H1 (cell line): Measurements from ENCODE around the gene GSAP. TPM values are rescaled to one million over a fixed set of nuclear protein-coding genes. Genes with fewer than 3 reads are reported as not detected.

Experiments
- CTCF ChIA-PET: fragments of 300-600 bp; sonication (Branson Sonifier 250); formaldehyde crosslinking; loops from one replicate; lab custom pipeline; 2021; ENCODE audit not compliant: partially characterized antibody; lab: Charles Lee
- POLR2A ChIA-PET: fragments of 300-600 bp; sonication (Branson Sonifier 250); formaldehyde crosslinking; loops from one replicate; lab custom pipeline; 2021; ENCODE audit warnings: inconsistent platforms; ENCODE audit not compliant: partially characterized antibody; lab: Charles Lee
- DNase-seq, 2 experiments: peaks; one replicate each; pipeline versions ENCODE4 v3.0.0 to v3.0.0-alpha.2; 2010 to 2022; ENCODE audit warnings: low spot score in 2 of 2, low read depth in 1 of 2, mixed read lengths in 1 of 2
- FAIRE-seq: peaks from 2 replicates; lab custom pipeline; 2011; peaks lifted over from hg19 to GRCh38; lab: Jason Lieb, UNC
- H2AFZ ChIP-seq: 2 replicates; pipeline ENCODE4 v1.8.1; 2012; ENCODE audit warnings: low read length, inconsistent platforms
- H2AK5ac ChIP-seq: 2 replicates; pipeline ENCODE4 v1.6.1; 2013; ENCODE audit warnings: low read depth, low read length
- H2BK120ac ChIP-seq: replicated peaks from 2 replicates; pipeline ENCODE3; 2013; ENCODE audit warnings: low read depth, low read length, inconsistent platforms
- H2BK12ac ChIP-seq: 2 replicates; pipeline ENCODE4 v1.6.1; 2013; ENCODE audit warnings: low read depth, low read length
- H2BK15ac ChIP-seq: 2 replicates; pipeline ENCODE4 v1.6.1; 2013; ENCODE audit warnings: low read length
- H2BK20ac ChIP-seq: 2 replicates; pipeline ENCODE4 v1.6.1; 2013; ENCODE audit warnings: low read length
- H2BK5ac ChIP-seq: 2 replicates; pipeline ENCODE4 v1.6.1; 2013; ENCODE audit warnings: low read depth, low read length
- H3K14ac ChIP-seq: 2 replicates; pipeline ENCODE4 v1.6.1; 2013; ENCODE audit warnings: inconsistent platforms; ENCODE audit not compliant: insufficient read length
- H3K18ac ChIP-seq: 2 replicates; pipeline ENCODE4 v1.6.1; 2013; ENCODE audit warnings: low read length; ENCODE audit errors: extremely low read depth
- H3K23ac ChIP-seq: 2 replicates; pipeline ENCODE4 v1.6.1; 2013; ENCODE audit warnings: inconsistent platforms; ENCODE audit not compliant: insufficient read length
- H3K23me2 ChIP-seq: 2 replicates; pipeline ENCODE4 v1.6.1; 2013; ENCODE audit warnings: low read depth, low read length
- H3K27ac ChIP-seq: 2 replicates; pipeline ENCODE4 v1.6.1; 2011; ENCODE audit warnings: low read depth, low read length, inconsistent platforms
- H3K27me3 ChIP-seq, 4 experiments: replicated peaks in 1 of 4; 1 replicate in 1 of 4; 2 replicates in 3 of 4; pipeline versions ENCODE4 v1.6.1 to v1.8.1; 2011 to 2013; ENCODE audit warnings: low read length in 3 of 4, mild to moderate bottlenecking in 3 of 4, inconsistent platforms in 2 of 4, mixed read lengths in 2 of 4, moderate library complexity in 1 of 4; ENCODE audit not compliant: control insufficient read depth in 3 of 4, insufficient read depth in 3 of 4; ENCODE audit errors: extremely low read depth in 1 of 4
- H3K36me3 ChIP-seq, 4 experiments: 2 replicates each; pipeline versions ENCODE4 v1.6.1 to v1.8.1; 2011 to 2013; ENCODE audit warnings: mild to moderate bottlenecking in 4 of 4, low read length in 3 of 4, moderate library complexity in 2 of 4, control low read depth in 1 of 4, inconsistent platforms in 1 of 4; ENCODE audit not compliant: insufficient read depth in 4 of 4, control insufficient read depth in 2 of 4
- H3K4ac ChIP-seq: replicated peaks from 2 replicates; pipeline ENCODE3; 2013; ENCODE audit warnings: low read length, low read depth, mixed read lengths, inconsistent platforms; ENCODE audit not compliant: insufficient read length
- H3K4me1 ChIP-seq, 4 experiments: replicated peaks in 1 of 4; 1 replicate in 1 of 4; 2 replicates in 3 of 4; pipeline versions ENCODE4 v1.6.1 to v1.8.1; 2011 to 2013; ENCODE audit warnings: low read length in 3 of 4, inconsistent platforms in 2 of 4, mixed read lengths in 1 of 4; ENCODE audit not compliant: insufficient read depth in 4 of 4, control insufficient read depth in 3 of 4
- H3K4me2 ChIP-seq, 2 experiments: 2 replicates each; pipeline versions ENCODE4 v1.6.1 to v1.8.1; 2011 to 2013; ENCODE audit warnings: low read depth in 2 of 2, low read length in 2 of 2, control low read depth in 1 of 2, inconsistent platforms in 1 of 2, mild to moderate bottlenecking in 1 of 2; ENCODE audit not compliant: insufficient read depth in 1 of 2
- H3K4me3 ChIP-seq, 4 experiments: fragments of 200-600, 300-600 bp in 1 of 4; sonication (generic), shearing (Covaris generic), sonication (Bioruptor Twin) in 1 of 4; 2 replicates each; pipeline versions ENCODE4 v1.5.1 to v1.8.1; 2011 to 2016; ENCODE audit warnings: low read length in 4 of 4, low read depth in 3 of 4, control low read depth in 2 of 4, inconsistent platforms in 2 of 4, mild to moderate bottlenecking in 2 of 4, mixed read lengths in 1 of 4, moderate library complexity in 1 of 4; ENCODE audit not compliant: insufficient read depth in 2 of 4; ENCODE audit errors: extremely low read depth in 1 of 4
- H3K56ac ChIP-seq: replicated peaks from 2 replicates; pipeline ENCODE3; 2013; ENCODE audit warnings: low read depth, mild to moderate bottlenecking, mixed read lengths, low read length, inconsistent platforms; ENCODE audit not compliant: insufficient read length
- H3K79me1 ChIP-seq: 2 replicates; pipeline ENCODE4 v1.6.1; 2013; ENCODE audit warnings: low read depth, low read length, control low read depth
- H3K79me2 ChIP-seq, 2 experiments: 2 replicates each; pipeline versions ENCODE4 v1.6.1 to v1.8.1; 2012 to 2013; ENCODE audit warnings: low read length in 2 of 2, mild to moderate bottlenecking in 2 of 2, inconsistent platforms in 1 of 2; ENCODE audit not compliant: insufficient read depth in 2 of 2, control insufficient read depth in 1 of 2
- H3K9ac ChIP-seq, 4 experiments: replicated peaks in 1 of 4; 1 replicate in 1 of 4; 2 replicates in 3 of 4; pipeline versions ENCODE4 v1.6.1 to v1.8.1; 2011 to 2013; ENCODE audit warnings: low read depth in 3 of 4, low read length in 3 of 4, control low read depth in 2 of 4, mild to moderate bottlenecking in 2 of 4, moderate library complexity in 2 of 4, inconsistent platforms in 1 of 4; ENCODE audit errors: extremely low read depth in 1 of 4
- H3K9me3 ChIP-seq, 2 experiments: 2 replicates each; pipeline versions ENCODE4 v1.6.1 to v1.8.1; 2012 to 2013; ENCODE audit warnings: mild to moderate bottlenecking in 2 of 2, moderate library complexity in 2 of 2, control low read depth in 1 of 2, inconsistent platforms in 1 of 2, low read depth in 1 of 2, low read length in 1 of 2, mixed read lengths in 1 of 2; ENCODE audit not compliant: insufficient read depth in 2 of 2
- H4K20me1 ChIP-seq, 2 experiments: replicated peaks in 1 of 2; 2 replicates each; pipeline versions ENCODE3 to v1.8.1; 2011 to 2013; ENCODE audit warnings: inconsistent platforms in 2 of 2, low read length in 2 of 2, mild to moderate bottlenecking in 1 of 2; ENCODE audit not compliant: insufficient read depth in 2 of 2, control insufficient read depth in 1 of 2
- H4K5ac ChIP-seq: 2 replicates; pipeline ENCODE4 v1.6.1; 2013; ENCODE audit warnings: low read length, low read depth, mixed read lengths, inconsistent platforms; ENCODE audit not compliant: insufficient read length
- H4K8ac ChIP-seq: 2 replicates; pipeline ENCODE4 v1.8.0; 2013; ENCODE audit warnings: mild to moderate bottlenecking, moderate library complexity, low read length, inconsistent platforms; ENCODE audit not compliant: insufficient read depth; ENCODE audit errors: extremely low read depth
- H4K91ac ChIP-seq: replicated peaks from 2 replicates; pipeline ENCODE3; 2013; ENCODE audit warnings: low read length, mixed read lengths, inconsistent platforms; ENCODE audit not compliant: insufficient read length
- HDAC6 ChIP-seq: IDR thresholded peaks from one replicate; pipeline ENCODE4 v1.7.1; 2012; ENCODE audit warnings: low read depth, mild to moderate bottlenecking, inconsistent platforms, low read length, moderate library complexity
- POLR2A ChIP-seq, 2 experiments: IDR thresholded peaks; 1 replicate in 1 of 2; 2 replicates in 1 of 2; pipeline ENCODE4 v1.6.1; 2011; ENCODE audit warnings: low read depth in 2 of 2, low read length in 2 of 2, mild to moderate bottlenecking in 2 of 2; ENCODE audit errors: control extremely low read depth in 1 of 2
- SAP30 ChIP-seq: fragments of 300-600 bp; sonication (generic); IDR thresholded peaks from 2 replicates; pipeline ENCODE4 v1.7.1; 2012; ENCODE audit warnings: low read length, moderate library complexity, mild to moderate bottlenecking, inconsistent platforms; ENCODE audit not compliant: insufficient read depth, insufficient replicate concordance
- SIX5 ChIP-seq: IDR thresholded peaks from 2 replicates; pipeline ENCODE4 v1.6.1; 2011; ENCODE audit warnings: mild to moderate bottlenecking, low read depth, low read length
- SP1 ChIP-seq: IDR thresholded peaks from 2 replicates; pipeline ENCODE4 v1.6.1; 2011; ENCODE audit warnings: low read depth, low read length
- WGBS, 2 experiments: shearing (Covaris generic) in 1 of 2; methylation state at CpG; one replicate each; pipeline versions ENCODE4 v1.1.6 to v1.1.7; 2013 to 2015; ENCODE audit warnings: low lambda C conversion rate in 2 of 2, mixed read lengths in 2 of 2, inconsistent platforms in 1 of 2, low coverage in 1 of 2, missing lambda C conversion rate in 1 of 2; ENCODE audit not compliant: insufficient replicate concordance in 2 of 2, insufficient coverage in 1 of 2, insufficient read length in 1 of 2; ENCODE audit errors: extremely low coverage in 1 of 2, missing lambda C conversion rate in 1 of 2; 5-methylcytosine and 5-hydroxymethylcytosine counted together
- polyA plus RNA-seq, 7 experiments: library from polyadenylated mRNA; depleted of rRNA in 3 of 7; stranded (reverse) in 5 of 7; unstranded in 2 of 7; fragments of >200 nt in 5 of 7; fragments of 200-250 nt in 2 of 7; gene quantifications; 1 replicate in 5 of 7; 2 replicates in 1 of 7; 4 replicates in 1 of 7; pipeline versions ENCODE4 v1.2.1 to v1.2.3, GENCODE V29; 2011 to 2013; ENCODE audit warnings: missing spikeins in 2 of 7, mixed read lengths in 2 of 7
- total RNA-seq: library from RNA; stranded (reverse); fragmentation: NEBNext Ultra II Directional; extraction: Animal tissue kit (Norgen Biotek cat#: 25700); gene quantifications from 2 replicates; pipeline ENCODE4 v1.2.1, GENCODE V29; 2021

GSAP gene
- total and polyA plus RNA-seq, 2 of the 8 experiments (the other 6 are each of a cell fraction or from before 2014, with no cell fraction given), result 0.93 to 2.1 TPM

DNA sequence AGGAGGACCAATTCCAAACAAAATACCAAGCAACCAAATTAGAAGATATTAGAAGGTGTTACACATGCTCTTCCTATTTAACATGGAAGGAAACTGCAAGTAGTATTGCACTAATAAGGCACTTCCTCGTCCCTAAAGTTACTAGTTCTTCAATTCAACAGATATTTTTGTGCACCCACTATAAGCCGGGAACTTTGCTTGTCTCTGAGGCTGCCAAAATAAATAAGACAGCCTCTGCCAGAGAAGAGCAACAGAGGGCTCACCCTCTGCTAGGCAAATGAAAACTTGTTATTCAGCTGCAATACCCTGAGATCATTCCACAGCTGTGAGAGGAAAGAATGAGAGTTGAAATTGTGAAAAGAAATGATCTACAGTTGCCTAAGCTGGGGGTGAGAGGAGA is 37.4 kb upstream of the GSAP start:
- WGBS, 2 experiments, result 87% methylated on average over 2 of the region's 2 CpGs; no CpG with 5 or more reads in 1 of the 2 experiments

More for the DNA sequence above, 37.4 kb upstream of the GSAP start:
- Histone ChIP-seq H4K91ac (no peak overlapping the region), H3K23ac (no peak overlapping the region), H3K27ac (no peak overlapping the region), H3K4me1 (no peaks in the 10 kb centered on the region), H3K56ac (no peak overlapping the region), H2BK12ac (no peak overlapping the region), H3K79me2 (no peaks in the 10 kb centered on the region), H2AFZ (no peak overlapping the region), H4K5ac (no peak overlapping the region), H2AK5ac (no peak overlapping the region), H3K4me2 (no peak overlapping the region), H3K18ac (no peak overlapping the region), H3K14ac (no peak overlapping the region), H4K20me1 (no peaks in the 10 kb centered on the region), H3K9ac (no peak overlapping the region), H2BK20ac (no peak overlapping the region), H3K27me3 (no peaks in the 10 kb centered on the region), H3K23me2 (no peaks in the 10 kb centered on the region), H2BK5ac (no peak overlapping the region), H3K4ac (no peak overlapping the region), H4K8ac (no peak overlapping the region), H3K4me3 (no peak overlapping the region), H3K9me3 (no peaks in the 10 kb centered on the region), H3K36me3 (no peaks in the 10 kb centered on the region), H3K79me1 (no peaks in the 10 kb centered on the region), H2BK15ac (no peak overlapping the region), H2BK120ac (no peak overlapping the region)
- ChIA-PET POLR2A (no interaction called here), CTCF (interaction anchor here (1.3 kb wide), 1 partner anchor 13 kb away, joined by 4 read pairs; no protein-coding TSS in a partner anchor)
- DNase-seq, result no peak
- FAIRE-seq, result no peak
- TF ChIP-seq SAP30 (no peak), SIX5 (no peak), HDAC6 (no peak), SP1 (no peak), POLR2A (IDR thresholded peaks at IDR 0.05; ENCODE audit: control extremely low read depth in 1 of 2, low read depth in 2 of 2, low read length in 2 of 2) (no peak)
